ENCODE measurements around the gene RASA2. TPM values are rescaled to one million over a fixed set of nuclear protein-coding genes. Genes with fewer than 3 reads are reported as not detected.

Gene RASA2
- total and polyA plus RNA-seq, 9 of the 15 experiments (the other 6 are each of a cell fraction or from before 2014, with no cell fraction given): 2.0 to 12.8 (median 9.5) TPM

- 0 out of 2 replicates have a peak, but pooled peaks have one; percentile 30 for TF ChIP-seq GATAD2B (IDR thresholded peaks at IDR 0.05; ENCODE audit: borderline replicate concordance)
- TF ChIP-seq ZNF507 (tag; conservative IDR thresholded peaks at IDR 0.05): no peak
- TF ChIP-seq DEAF1 (CRISPR knock-in tag; IDR thresholded peaks at IDR 0.05): peak; percentile 53; the same call in 1 of the 2 replicates
- no peak for TF ChIP-seq ZNF57 (CRISPR knock-in tag; IDR thresholded peaks at IDR 0.05)
- no peak for TF ChIP-seq HEY1 (CRISPR knock-in tag; IDR thresholded peaks at IDR 0.05; ENCODE audit: borderline replicate concordance)
- peak; percentile 47 for TF ChIP-seq ATF3 (IDR thresholded peaks at IDR 0.05)
- TF ChIP-seq ATF3 (CRISPR knock-in tag; conservative IDR thresholded peaks at IDR 0.05): no peak
Measured at GRCh38 chr3:141454906-141455602, 31.8 kb upstream of the RASA2 start (continued).

Measured in K562 (cell line).